Stimulated activated CD4-positive, alpha-beta T cell treated with anti-CD3 and anti-CD28 coated beads, TNF-alpha, amount 100 ng/mL, for 1 hour (primary cell): Measurements from ENCODE around the gene PANK2.

ENCODE experiments used
- DNase-seq, 3 donors: peaks; one replicate each; pipeline ENCODE4 v3.0.0-alpha.2; 2020; ENCODE audit warnings: low read depth in 3 of 3, low spot score in 1 of 3

The PANK2 gene

DNA sequence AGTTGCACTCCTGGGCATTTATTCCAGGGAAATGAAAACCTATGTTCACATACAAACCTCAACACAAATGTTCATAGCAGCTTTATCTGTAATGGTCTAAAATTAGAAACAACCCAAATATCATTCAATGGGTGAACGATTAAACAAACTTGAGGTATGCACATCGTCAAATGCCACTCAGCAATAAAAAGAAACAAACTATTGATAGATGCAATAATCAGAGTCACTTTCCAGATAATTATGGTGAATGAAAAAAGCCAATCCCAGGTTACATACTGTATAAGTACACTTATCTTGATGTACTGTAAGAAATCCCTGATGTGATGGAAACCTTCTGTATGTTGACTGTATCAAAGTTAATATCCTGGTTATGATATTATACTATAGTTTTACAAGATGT lies 87.3 kb downstream of the PANK2 start:
- no peak for DNase-seq
